SHP77 treated with DMSO at 0.1 percent for 48 hours (cell line): Measurements from ENCODE around the gene NACC2.
"Not testable (repeated sequence)": the region's sequence is repeated elsewhere in the genome, so short reads cannot be mapped to it uniquely, and the experiment has no call there.

ENCODE experiments used
- DNase-seq: peaks from one replicate; lab custom pipeline; 2025; lab: John Stamatoyannopoulos, UW

The NACC2 gene

GRCh38 chr9:136044971-136045594 lies 50.0 kb downstream of the NACC2 start:
- DNase-seq, result no peak

- DNase-seq, result no peak
These were observed 50.7 kb downstream of the NACC2 start for GRCh38 chr9:136044207-136044970.

- no peak for DNase-seq
These were observed 51.6 kb downstream of the NACC2 start for GRCh38 chr9:136043441-136043991.

GRCh38 chr9:136042541-136042940 lies 52.5 kb downstream of the NACC2 start:
- DNase-seq, result no peak

DNA sequence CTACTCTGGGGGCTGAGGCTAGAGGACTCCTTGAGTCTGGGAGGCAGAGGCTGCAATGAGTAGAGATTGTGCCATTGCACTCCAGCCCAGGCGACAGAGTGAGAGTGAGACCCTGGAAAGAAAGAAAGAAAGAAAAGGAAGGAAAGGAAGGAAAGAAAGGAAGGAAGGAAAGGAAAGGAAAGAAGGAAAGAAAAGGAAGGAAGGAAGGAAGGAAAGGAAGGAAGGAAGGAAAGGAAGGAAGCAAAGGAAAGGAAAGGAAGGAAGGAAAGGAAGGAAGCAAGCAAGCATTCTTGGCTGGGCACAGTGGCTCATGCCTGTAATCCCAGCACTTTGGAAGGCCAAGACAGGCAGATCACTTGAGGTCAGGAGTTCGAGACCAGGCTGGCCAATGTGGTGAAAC lies 54.2 kb downstream of the NACC2 start:
- not testable (repeated sequence) for DNase-seq

- no peak for DNase-seq
These were observed 55.6 kb downstream of the NACC2 start for GRCh38 chr9:136039488-136039887.

DNA sequence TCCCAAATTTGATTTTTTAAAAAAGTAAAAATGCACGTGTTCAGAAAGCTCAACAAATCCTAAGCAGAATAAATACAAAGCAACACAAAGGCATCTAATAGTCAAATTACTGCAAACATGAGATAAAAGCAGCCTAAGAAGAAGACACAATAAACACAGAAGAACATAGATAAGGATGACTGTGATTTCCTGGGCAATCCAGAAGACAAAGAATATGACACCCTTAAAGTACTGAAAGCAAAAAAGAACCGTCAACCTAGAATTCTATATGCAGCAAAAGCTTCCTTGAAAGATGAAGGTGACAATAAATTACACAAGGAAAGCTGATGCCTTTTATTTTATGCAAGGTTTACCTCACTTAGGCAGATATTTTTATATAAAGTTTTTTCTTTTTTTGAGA lies 58.2 kb downstream of the NACC2 start:
- no peak for DNase-seq

GRCh38 chr9:136036050-136036449 lies 59.0 kb downstream of the NACC2 start:
- DNase-seq, result peak; percentile 24

- no peak for DNase-seq
These were observed 63.1 kb downstream of the NACC2 start for GRCh38 chr9:136031741-136032730.

- DNase-seq, result no peak
These were observed 64.0 kb downstream of the NACC2 start for GRCh38 chr9:136031094-136031493.

- no peak for DNase-seq
These were observed 65.5 kb downstream of the NACC2 start for GRCh38 chr9:136029556-136029955.

- DNase-seq, result no peak
These were observed 66.2 kb downstream of the NACC2 start for GRCh38 chr9:136028760-136029470.

DNA sequence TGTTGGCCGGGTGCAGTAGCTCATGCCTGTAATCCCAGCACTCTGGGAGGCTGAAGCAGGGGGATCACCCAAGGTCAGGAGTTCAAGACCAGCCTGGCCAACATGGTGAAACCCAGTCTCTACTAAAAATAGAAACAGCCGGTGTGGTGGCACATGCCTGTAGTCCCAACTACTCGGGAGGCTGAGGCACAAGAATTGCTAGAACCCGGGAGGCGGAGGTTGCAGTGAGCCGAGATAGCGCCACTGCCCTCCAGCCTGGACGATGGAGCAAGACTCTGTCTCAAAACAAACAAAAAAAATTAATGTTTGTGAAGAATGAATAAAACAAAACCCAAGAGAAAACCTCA lies 68.2 kb downstream of the NACC2 start:
- not testable (repeated sequence) for DNase-seq

DNA sequence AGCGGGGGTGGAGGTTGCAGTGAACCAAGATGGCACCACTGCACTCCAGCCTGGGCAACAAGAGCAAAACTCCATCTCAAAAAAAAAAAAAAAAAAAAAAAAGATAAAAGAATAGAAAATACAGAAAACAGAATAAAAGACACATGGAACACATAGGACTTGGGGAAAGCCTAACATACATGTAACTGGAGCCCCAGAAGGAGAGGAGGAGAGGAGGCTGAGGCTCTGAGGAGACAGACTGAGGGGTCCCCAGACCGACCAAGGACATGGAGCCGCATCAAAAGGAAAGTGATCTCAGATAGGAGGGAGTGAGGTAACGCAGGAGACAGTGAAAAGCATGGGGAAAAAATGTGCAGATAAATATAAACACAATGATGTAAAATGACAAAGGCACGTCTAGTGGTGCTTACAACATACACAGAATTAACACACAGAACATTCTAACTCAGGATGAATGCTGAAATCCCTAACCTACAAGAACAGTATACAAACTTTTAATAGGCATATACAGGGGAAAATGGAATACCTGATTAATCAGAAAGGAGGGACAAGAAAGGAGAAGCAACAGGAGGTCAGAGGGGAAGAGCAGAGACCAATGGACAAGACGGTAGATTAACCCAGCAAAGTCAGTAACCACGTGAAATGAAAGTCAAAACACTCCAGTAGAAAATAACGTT lies 68.7 kb downstream of the NACC2 start:
- no peak for DNase-seq

DNA sequence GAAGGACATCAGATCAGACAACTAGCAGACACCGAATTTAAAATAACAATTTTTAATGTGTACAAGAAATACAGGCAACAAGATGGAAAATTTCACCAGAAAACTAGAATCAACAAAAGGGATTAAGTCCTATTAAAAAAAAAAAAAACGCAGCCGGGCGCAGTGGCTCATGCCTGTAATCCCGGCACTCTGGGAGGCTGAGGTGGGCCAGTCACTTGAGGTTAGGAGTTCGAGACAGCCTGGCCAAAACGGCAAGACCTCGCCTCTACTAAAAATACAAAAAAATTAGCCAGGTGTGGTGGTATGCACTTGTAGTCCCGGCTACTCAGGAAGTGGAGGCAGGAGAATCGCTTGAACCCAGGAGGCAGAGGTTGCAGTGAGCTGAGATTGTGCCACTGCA lies 69.6 kb downstream of the NACC2 start:
- no peak for DNase-seq

GRCh38 chr9:136024696-136025316 lies 70.3 kb downstream of the NACC2 start:
- no peak for DNase-seq

DNA sequence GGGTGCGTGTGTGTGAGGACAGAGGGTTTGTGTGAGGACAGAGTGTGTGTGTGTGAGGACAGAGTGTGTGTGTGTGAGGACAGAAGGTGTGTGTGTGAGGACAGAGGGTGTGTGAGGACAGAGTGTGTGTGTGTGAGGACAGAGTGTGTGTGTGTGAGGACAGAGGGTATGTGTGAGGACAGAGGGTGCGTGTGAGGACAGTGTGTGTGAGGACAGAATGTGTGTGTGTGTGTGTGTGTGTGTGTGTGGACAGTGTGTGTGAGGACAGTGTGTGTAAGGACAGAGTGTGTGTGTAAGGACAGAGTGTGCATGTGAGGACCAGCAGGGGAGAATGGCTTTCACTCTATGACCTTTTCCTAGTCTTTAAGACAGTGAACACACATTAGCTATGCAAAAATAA lies 70.8 kb downstream of the NACC2 start:
- DNase-seq, result no peak

DNA sequence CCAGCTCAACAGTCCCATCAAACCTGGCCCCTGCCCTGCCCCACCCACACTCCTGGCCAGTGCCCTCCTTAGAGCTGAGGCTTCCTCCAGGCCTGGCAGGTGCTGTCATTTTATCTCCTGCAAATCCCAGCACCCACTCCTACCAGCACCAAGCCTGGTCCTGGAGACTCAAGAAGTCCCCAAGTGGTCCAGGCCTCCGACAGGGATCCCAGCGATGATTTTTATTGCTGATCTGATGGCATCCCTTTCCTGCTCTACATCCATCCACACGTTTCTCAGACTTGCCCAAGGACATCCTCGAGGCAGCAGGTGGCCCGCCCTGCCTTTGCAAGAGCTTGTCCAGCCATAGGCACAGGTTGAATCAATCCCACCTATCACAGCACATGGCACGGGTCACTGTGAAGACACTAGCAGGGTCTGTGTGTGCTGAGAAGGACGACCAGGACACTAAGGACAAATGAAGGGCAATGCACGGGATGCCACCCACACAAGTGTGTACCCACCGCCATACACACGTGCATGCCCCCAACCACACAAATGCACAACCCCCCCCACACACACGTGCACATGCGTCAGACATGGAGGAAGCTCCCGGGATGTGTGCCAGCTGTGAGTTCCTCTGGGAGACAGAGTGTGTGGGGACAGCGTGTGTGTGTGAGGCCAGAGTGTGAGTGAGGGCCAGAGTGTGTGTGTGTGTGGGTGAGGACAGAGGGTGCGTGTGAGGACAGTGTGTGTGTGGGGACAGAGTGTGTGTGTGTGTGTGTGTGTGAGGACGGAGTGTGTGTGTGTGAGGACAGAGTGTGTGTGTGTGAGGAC lies 71.5 kb downstream of the NACC2 start:
- DNase-seq, result no peak

GRCh38 chr9:136022731-136023409 lies 72.2 kb downstream of the NACC2 start:
- no peak for DNase-seq
